GM21381 (cell line): ENCODE data around the gene ZNF446.
"Not testable (repeated sequence)": the region's sequence is repeated elsewhere in the genome, so short reads cannot be mapped to it uniquely, and the experiment has no call there.

ENCODE experiments used
- ATAC-seq: cut with Tn5 transposase; IDR thresholded peaks from one replicate; pipeline ENCODE4 v1.9.1; 2021; ENCODE audit warnings: mild to moderate bottlenecking, moderate library complexity; ENCODE audit not compliant: unreplicated experiment

Gene ZNF446

DNA sequence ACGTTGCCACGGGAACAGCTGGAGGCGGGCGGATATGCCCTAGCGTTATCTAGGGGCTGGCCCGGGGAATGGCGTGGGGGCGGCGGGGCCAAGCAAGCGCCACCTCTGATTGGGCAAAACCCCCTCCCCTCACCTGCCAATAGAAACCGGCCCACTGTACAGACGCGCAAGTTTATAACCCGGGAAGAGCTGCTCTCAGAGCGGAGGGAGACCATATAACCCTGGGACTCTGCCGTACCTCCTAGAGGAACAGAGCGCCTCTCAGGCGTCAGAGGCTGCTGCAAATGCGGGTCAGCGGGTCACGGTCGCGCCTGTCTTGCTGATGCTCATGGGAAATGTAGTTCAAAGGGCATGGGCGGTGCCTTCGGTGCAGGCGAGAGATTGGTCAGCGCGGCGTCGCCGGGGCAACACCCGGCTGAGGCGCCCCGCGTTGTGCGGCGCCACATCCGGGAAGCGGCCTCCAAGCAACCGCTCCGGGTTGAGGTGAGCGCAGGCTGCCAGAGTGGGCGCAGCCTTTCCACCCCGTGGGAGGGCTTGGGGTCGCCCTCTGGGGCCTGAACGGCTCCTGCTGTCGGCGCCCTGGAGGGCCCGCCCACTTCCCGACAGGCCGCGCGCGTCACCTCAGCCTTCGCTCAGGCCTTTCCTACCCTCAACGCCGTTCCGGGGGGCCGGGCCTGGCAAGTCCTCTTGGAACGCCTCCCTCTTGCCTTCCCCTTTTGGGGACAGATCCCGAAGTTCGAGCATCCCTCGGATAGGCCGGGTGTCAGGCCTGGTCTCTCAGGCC, at the start of gene ZNF446:
TSS of gene ZNF446 (plus strand) at position 639 of the 784 bp plus-strand sequence. CDS start 867 bp downstream, outside the sequence.
- ATAC-seq, result peak; percentile 78

DNA sequence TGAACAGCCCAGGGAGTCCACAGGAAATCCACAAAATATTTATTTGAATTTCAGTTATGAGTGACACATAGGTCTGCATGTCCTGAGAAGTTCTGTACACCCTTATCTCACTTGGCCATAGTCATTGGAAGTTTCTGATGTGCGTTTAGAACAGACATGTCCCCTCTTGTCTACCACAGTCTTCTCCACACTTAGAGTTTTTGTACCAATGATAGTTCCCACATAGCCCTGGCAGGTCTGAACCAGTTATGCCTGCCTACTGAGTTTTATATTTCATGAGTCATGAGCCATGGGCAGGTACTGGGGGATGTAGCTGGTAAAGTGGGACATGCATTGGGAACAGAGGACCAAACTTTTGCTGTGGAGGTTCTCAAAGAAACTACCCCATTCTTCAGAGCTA, 47.5 kb upstream of the ZNF446 start:
- ATAC-seq, result no peak

DNA sequence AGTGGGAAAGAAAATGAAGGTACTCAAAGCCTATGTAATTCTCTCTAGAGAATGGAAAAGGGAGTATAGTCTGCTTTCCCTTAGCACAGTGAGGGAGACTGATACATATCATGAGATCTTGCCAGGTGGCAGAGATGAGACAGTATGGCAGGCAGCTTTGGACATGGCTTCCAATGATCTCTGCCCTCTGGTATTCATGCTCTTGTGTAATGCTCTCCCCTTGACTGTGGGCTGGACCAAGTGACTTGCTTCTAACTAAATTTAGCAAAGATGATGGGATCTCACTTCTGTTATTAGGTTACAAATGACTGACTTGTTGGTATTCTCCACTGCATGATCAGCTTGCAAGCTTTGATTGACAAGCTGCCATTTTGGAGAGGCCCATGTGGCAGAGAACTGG, 46.4 kb upstream of the ZNF446 start:
- no peak for ATAC-seq

DNA sequence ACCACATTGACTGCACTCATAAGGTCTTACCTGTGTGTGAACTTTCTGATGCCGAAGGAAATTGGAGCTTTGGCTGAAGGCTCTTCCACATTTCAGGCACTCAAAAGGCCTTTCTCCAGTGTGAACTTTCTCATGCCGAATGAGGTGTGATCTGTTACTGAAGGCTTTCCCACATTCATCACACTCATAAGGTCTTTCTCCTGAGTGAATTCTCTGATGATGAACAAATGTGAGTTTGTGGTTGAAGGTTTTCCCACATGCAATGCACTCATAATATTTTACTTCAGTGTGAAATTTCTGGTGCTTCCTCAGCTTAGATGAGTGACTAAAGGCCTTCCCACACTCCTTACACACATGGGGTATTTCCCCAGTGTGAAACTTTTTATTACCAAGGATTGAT, 41.9 kb upstream of the ZNF446 start:
- ATAC-seq, result no peak

DNA sequence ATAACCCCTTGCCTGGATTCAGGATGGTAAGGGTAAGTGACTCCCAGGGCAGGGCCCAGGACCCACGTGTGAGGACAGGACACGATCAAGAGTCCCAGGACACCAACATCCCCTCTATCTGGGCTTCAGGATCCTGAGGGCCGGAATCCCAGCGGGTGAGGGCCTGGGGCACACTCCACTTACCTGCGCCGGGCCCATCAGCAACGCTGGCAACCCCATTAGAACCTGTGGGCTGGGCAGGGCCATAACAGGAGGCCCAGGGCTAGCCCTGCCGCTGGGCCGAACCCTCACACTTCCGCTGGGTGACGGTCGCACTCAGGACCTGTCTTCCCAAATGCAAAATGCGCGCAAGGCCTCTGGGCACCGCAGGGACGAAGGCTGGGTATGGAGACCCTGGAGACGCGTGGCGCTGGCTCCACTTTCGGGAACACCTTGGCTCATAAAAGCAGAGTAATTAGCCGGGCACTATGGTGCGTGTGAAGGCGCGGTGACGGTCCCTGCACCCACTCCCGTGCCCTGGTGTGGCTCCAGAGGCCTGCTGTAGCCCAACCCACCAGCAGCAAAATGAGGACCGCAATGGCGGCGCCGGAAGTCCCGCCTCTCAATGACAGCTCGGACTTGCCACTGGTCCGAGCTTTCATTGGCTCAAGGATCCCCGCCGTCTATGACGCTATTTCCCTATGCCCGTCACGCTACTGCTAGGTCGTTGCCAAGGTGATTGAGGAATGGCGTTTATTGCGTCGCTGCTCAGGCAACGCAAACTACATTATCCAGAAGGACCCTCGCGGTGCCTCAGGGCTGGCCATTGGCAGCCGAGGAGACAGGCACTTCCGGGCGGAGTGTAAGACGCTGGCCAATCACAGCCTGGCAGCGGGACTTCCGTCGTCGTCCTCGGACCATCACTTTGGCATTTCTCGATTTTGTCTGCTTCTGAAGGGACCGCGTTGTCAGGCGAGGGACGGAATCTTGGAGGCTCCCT, 36.3 kb upstream of the ZNF446 start, which contains the start of gene ZNF132:
TSS of gene ZNF132 (minus strand) at position 578 of the 979 bp plus-strand sequence. CDS start at position 246, 332 bp downstream.
- peak; percentile 94 for ATAC-seq

DNA sequence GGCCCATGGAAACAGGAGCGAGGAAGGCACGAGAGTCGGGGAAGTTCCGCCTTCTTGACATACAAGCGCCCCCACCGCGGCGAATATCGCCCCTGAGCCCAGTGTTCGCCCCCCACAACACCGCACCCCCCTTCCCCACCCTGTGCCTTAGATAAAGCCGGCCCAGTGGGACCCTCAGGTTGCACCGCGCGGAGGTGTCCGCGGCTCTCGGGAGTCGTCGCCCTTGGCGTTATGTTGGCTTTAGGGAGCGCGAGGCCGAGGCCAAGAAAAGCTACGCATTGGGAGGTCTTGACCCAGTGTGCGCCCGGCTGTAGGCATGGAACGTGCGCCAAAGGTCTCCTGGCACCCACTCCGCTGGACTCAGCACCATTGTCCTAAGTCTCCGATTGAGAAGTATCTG, 35.6 kb upstream of the ZNF446 start:
- no peak for ATAC-seq

DNA sequence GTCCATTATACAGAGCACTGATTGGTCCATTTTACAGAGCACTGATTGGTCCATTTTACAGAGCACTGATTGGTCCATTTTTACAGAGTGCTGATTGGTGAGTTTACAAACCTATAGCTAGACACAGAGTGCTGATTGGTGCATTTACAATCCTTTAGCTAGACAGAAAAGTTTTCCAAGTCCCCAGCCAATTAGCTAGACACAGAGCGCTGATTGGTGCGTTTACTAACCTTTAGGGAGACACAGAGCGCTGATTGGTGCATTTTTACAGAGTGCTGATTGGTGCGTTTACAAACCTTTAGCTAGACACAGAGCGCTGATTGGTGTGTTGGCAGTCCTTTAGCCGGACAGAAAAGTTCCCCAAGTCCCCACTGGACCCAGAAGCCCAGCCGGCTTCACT, 33.2 kb upstream of the ZNF446 start:
- not testable (repeated sequence) for ATAC-seq

DNA sequence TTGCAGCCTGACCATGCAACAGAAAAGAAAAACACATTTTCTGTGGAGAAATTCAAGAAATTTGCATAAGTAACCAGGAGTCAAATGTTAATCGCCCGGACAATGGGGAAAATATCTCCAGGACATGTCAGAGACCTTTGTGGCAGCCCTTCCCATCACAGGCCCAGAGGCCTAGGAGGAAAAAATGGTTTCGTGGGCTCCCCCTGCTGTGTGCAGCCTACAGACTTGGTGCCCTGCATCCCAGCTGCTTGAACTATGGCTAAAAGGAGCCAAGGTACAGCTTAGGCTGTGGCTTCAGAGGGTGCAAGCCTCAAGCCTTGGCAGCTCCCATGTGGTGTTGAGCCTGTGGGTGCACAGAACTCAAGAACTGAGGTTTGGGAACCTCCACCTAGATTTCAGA, 27.3 kb upstream of the ZNF446 start:
- not testable (repeated sequence) for ATAC-seq

DNA sequence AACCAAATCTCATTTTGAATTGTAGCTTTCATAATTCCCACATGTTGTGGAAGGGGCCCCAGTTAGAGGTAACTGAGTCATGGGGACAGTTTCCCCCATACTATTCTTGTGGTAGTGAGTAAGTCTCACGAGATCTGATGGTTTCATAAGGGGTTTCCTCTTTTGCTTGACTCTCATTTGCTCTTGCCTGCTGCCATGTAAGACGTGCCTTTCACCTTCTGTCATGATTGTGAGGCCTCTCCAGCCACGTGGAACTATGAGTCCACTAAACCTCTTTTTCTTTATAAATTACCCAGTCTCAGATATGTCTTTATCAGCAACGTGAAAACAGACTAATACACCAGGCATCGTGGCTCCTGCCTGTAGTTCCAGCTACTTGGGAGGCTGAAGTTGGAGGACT, 26.2 kb upstream of the ZNF446 start:
- not testable (repeated sequence) for ATAC-seq

DNA sequence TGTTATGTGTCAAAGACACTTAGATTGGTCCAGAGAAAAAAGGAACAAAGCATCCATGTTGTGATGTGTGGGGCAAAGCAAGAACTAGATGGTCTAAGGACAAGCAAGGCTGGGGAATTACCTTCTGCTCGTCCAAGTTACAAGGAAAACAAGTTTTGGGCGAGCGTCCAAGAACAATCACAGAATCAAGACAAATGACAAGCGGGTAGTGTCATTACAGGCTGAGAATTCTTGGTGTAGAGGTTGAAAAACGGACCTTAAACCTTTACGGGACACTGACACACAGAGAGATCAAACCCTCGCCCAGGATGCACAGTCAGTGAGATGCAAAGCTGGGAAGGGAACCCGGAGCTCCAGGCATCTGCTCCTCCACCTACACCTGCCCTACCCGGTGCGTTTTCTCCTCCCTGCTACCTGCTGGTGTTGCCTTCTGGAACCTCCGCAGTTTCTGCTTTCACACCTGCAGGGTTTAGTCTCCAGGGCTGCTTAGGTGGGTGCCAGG, 25.2 kb upstream of the ZNF446 start:
- peak; percentile 3 for ATAC-seq

DNA sequence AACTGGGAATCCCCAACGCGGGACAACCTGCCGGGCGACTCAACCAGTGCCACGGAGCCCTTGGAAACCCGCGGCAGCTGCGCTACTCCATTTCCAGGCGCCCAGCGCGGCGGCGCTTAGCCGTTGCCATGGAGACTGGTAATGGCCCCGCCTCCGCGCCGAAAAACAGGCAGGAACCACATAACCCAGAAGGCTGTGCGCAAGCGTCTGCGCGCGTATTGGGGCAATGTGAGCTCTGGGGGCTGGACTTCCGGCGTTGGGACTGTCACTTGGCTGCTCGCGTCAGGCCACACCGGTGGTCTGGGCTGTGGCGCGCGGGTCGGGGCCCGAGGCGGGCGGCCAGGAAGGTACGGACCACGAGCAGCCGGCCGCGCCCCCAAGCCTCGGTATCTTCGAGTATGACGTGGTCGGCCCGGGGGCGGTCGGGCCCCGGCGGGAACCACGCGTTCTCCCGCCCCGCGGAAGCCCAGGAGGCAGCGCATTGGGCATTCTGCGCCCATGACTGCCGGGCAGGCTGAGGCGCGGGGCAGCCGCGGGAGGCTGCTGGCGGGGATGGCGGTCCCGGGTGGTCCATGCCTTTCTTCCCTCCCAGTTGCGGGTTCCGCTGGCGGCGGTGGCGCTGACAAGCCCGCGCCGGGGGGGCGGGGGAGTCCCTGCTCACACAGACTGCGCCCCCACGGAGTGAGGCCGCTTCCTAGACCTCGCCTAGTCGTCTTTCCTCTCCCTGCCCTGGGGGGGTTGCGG, 24.6 kb upstream of the ZNF446 start, which contains the start of gene ZNF324B:
TSS of gene ZNF324B (plus strand) at position 265 of the 744 bp plus-strand sequence. CDS start 2,080 bp downstream, outside the sequence.
- ATAC-seq, result peak; percentile 93

DNA sequence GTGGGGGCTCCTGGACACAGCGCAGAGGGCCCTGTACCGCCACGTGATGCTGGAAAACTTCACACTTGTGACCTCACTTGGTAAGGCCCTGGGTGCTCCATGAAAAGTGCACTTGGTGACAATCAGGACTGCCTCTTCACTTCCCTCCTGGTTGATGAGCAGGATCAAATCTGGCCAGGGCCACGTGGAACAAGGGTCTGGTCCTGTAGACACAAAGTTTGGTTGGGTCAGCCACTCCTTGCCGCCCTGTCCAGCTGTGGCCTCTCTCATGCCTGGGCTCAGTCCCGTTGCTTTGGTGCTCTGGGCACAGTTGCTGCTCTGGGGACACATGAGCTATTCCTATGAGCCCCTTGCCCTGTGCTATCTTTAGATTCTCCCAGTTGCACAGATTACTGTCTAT, 22.4 kb upstream of the ZNF446 start:
- no peak for ATAC-seq

DNA sequence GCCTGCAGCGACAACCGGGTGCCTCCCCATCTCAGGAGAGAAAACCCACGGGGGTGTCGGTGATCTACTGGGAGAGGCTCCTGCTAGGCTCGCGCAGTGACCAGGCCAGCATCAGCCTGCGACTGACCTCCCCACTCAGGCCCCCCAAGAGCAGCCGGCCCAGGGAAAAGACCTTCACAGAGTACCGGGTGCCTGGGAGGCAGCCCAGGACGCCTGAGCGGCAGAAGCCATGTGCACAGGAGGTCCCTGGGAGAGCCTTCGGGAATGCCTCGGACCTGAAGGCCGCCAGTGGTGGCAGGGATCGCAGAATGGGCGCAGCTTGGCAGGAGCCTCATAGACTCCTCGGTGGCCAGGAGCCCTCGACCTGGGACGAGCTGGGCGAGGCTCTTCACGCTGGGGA, 20.8 kb upstream of the ZNF446 start:
- no peak for ATAC-seq

DNA sequence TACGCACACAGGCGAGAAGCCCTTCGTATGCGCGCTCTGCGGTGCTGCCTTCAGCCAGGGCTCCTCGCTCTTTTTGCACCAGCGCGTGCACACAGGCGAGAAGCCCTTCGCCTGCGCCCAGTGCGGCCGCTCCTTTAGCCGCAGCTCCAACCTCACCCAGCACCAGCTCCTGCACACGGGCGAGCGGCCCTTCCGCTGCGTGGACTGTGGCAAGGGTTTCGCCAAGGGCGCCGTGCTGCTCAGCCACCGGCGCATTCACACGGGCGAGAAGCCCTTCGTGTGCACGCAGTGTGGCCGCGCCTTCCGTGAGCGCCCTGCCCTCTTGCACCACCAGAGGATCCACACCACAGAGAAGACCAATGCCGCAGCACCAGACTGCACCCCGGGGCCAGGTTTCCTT, 20.0 kb upstream of the ZNF446 start:
- no peak for ATAC-seq

DNA sequence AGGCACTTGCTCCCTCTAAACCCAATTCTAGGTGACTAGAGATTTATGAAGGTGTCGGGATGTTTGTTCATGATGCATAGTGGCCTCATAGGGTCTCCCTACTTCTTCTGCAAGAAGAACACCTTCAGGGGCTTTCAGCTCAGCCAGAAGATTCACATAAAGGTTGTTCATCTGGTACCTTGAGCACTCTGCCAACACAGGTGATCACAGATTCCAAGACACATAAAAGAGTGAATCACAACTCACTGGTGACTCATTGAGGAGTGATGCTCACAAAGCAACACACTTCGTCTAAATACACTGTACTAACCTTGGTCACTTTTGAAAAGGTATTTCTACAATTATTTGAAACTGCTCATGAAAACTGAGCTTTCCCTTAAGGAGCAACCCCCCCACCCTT, 16.1 kb upstream of the ZNF446 start:
- no peak for ATAC-seq

DNA sequence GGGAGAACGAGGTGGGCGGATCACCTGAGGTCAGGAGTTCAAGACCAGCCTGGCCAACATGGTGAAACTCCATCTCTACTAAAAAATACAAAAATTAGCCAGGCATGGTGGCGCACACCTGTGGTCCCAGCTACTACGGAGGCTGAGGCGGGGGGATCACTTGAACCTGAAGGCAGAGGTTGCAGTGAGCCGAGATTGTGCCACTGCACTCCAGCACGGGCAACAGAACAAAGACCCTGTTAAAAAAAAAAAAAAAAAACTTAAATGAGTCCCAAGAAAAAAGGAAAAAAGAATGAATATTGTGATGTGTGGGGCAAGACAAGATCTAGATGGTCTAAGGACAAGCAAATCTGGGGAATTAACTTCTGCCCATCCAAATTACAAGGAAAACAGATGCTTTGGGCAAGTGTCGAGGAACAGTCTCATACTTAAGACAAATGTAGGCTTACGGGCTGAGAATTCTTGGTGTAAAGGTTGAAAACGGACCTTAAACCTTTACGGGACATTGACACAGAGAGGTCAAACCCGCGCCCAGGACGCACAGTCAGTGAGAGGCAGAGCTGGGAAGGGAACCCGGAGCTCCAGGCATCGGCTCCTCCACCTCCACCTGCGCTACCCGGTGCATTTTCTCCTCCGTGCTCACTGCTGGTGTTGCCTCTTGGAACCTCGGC, 9.9 kb upstream of the ZNF446 start:
- ATAC-seq, result peak; percentile 22

DNA sequence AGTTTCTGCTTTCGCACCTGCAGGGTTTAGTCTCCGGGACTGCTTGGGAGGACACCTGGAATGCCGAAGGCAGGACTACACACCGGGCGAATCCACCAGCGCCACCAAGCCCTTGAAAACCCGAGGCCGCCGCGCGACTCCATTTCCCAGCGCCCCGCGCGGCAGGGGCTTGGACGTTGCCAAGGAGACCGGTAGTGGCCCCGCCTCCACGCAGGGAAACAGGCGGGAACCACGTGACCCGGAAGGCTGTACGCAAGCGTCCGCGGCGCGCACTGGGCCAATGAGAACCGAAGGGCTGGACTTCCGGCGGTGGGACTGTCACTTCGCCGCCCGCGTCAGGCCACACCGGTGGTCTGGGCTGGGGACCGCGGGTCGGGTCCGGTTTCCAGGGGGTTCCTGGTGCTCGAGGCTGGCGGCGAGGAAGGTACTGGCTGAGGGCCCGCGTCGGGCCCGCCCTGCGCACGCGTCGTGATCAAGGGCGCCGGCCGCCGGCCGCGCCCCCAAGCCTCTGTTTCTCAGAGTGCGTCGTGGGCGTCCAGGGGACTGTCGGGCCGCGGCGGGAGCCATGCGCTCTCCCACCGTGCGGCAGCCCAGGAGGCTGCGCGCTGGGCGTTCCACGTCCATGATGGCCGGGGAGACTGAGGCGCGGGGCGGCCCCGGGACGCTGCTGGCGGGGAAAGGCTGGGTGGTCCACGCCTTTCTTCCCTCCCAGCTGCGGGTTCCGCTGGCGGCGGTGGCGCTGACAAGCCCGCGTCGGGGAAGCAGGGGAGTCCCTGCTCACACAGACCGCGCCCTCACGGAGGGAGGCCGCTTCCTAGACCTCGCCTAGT, 9.2 kb upstream of the ZNF446 start, which contains the start of gene ZNF324:
TSS of gene ZNF324 (plus strand) at position 321 of the 830 bp plus-strand sequence. CDS start 2,106 bp downstream, outside the sequence.
- peak; percentile 83 for ATAC-seq

DNA sequence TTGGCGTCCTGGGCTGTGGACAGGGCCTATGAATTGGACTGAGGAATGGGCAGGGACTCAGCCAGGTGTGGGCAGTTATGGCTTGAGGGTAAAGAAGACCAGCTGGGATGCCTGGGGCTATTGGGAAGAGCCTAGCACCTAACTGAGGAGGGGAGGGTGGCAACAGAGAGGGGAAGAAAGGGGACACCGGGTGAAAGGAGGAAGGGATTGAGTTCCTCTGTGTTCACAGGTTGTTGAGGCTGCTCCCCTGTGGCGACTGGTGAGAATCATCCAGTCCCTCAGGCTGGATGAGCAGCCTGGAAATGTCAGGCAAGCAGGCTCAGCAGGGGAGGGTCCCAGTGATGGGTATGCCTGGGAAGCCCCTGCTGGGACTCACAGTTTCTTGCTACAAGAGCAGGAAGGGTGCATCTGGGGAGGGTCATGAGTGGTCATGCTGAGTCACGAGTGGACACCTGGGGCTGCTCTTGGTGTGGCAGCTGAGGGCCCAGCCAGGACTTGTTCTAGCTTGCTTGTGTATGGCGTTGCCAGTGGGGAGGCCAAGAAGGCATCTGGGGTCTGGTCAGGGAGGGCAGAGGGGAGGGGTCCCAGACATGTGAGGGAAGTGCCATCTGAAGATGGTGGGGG, 7.8 kb upstream of the ZNF446 start:
- ATAC-seq, result no peak
